Activated T-cell treated with anti-CD3 and anti-CD28 coated beads, Interleukin-2, amount 50 U/mL, for 48 hours (primary cell): ENCODE results near the gene KRT7.

Experiments used
- DNase-seq, 2 experiments: peaks; one replicate each; pipeline ENCODE4 v3.0.0-alpha.2; 2020

The KRT7 gene

DNA sequence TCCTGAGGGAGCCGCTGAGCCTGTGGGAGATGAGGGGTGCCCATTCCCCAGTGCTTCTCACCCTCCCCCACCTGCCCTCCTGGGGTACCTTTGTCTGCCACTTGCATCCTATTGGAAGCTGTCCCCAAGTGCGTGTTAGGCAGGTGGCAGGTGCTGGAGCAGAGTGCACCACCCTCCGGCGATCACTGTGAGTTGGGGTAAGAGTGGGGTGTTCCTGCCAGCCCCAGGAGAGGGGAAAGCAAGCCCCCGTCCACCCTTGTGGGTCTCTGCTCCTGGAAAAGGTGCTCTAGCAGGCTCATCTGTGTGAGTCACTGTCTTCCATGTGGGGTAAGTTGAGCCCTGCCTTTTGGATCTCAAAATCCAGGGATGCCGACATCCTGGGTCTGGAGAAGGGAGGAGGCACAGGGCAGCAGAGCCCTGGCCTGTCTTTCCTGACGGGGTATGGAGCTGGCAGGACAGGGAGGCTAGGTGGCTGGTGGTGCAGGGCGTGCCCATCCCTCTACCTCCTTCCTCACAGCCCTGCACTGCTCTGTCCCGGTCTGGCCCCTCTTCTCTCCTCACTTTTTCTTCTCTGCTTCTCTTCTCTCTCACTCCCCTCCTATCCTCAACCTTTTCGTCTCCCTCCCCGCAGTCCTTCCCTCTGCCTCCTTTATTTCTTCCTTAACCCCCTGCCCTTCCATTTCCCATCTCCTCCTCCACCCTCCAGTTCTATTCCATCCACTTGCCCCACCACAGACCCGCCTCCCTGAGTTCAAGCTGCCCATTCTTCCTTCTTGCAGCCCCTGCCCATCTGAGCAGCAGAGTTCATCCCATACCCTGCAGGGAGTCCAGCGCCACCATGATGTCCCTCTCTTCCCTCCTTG lies 20.1 kb upstream of the KRT7 start:
- DNase-seq, result no peak

DNA sequence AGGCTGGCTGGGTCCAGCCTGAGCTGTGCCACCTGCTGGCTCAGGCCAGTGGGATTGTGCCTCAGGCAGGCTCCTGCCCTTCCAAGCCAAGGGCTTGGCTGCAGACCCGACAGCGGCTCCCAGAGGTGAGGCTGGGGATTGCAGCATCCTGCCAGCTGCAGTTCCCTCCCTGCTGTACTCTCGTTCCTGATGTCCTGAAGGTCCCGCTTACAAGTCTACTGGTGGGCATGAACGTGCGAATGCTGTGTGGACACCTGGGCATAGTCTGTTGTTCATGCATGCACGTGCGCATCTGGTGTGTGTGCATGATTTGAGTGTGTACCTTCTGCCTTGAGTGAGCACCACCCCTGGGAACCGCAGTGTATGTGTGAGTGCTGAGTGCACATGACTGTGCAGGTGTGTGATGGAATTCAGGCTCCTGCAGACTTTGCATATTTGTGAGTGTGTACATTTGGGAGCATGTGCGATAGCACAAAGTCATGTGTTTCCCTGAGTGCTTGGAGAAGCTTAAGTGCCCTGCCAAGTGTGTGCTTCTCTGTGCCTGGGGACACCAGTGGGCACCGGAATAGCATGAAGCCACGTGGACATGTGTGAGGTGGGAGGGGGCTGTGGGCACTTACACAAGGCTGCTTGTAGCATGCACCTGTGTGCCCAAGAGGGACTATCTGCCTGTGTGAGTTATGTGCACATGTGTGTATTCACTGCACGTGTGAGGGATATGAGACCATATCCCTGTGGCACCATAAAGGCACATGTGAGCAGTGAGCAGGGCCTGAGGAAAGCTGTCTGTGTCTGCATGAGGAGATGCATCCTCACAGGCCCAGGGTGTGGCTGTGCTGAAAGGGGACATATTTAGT lies 19.3 kb upstream of the KRT7 start:
- peak; percentile 75 to 81 for DNase-seq

DNA sequence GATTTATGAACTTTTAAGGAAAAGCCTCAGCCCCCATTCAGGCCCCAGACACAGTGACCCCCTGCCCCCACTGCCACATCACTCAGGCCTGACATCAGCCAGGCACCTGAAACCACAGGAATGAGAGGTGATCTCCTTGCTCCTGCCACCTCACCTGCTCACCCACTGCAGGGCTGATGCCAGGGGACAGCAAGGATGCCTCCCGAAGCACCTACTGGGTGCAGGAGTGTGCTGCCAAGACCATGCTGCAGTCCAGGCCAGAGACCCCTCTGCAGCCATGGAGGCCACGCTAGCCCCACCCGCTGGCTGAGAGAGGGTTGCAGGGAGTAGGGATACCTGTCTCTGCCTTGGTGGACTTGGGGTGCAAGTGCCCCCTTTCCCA lies 18.6 kb upstream of the KRT7 start:
- DNase-seq, result no peak

DNA sequence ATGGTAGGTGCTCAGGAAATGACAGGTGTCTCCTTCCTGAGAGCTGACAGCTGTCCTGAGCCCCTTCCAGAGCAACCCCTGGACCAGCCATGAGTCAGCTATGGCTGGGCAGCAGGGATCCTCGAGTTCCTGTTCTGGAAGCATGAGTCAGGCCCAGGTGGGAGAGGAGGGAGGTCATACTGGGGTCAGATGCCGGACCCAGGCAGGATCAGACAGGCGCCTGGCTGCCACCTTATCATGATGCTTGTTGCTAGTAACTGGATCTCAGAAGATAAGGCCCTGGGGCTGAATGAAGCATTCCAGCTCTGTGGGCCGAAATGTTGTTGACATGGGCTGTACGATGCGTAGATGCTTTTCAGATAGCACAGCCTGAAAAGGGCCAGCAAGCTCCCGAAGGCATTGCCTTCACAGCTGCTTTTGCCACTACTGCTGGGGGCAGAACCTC lies 17.4 kb upstream of the KRT7 start:
- DNase-seq, result no peak

- DNase-seq, result no peak
Observed at GRCh38 chr12:52216100-52216499, 16.9 kb upstream of the KRT7 start.

- no peak for DNase-seq
Observed at GRCh38 chr12:52216807-52217206, 16.2 kb upstream of the KRT7 start.

DNA sequence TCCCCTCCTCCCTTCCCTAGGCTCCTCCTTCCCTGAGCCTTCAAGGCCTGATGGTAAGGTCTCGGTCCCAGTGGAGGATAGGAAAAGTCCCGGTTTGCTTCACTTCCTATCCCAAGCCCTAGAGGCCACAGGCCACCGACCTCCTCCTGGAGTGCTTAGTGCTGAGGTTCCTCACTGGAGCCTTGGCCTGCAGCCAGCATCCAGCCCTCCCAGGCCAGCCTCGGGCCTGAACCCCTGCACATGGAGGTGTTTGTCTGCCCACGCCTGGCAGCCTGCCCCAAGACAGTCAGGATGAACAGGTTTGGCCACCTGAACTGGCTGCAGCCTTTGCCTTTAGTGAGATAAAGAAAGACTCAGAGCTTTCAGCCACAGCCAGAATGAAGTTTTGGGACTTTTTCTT lies 15.8 kb upstream of the KRT7 start:
- no peak for DNase-seq

- DNase-seq, result no peak
Observed at GRCh38 chr12:52218001-52218400, 15.0 kb upstream of the KRT7 start.

- DNase-seq, result no peak
Observed at GRCh38 chr12:52220477-52220876, 12.6 kb upstream of the KRT7 start.

- no peak for DNase-seq
Observed at GRCh38 chr12:52221070-52221781, 11.8 kb upstream of the KRT7 start.

DNA sequence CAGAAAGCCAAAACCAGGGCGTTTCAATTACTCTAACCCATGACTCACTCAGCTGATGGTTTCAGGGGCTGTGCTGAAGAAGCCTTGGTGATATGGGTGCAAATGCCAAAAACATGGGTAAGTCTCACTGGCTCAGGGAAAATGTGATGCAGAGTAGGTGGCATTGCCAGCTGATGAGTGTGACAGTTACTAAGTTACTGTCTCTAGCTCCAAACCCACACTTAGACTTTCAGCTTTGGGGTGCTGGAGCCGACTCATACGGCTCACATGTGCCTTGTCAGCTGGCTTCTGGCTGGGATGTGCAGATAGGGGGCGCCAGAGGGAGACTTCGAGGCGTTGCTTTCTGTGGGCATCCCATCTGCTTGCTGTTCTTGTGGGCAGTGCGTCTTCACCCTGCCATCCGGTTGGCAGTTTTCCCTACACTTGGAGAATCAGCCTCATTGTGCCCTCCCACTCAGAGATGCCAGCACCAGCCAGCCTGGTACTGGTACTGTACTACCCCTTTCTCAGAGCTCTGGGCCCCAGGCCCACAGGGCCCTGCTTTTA lies 11.1 kb upstream of the KRT7 start:
- DNase-seq, result peak; percentile 87 to 88

DNA sequence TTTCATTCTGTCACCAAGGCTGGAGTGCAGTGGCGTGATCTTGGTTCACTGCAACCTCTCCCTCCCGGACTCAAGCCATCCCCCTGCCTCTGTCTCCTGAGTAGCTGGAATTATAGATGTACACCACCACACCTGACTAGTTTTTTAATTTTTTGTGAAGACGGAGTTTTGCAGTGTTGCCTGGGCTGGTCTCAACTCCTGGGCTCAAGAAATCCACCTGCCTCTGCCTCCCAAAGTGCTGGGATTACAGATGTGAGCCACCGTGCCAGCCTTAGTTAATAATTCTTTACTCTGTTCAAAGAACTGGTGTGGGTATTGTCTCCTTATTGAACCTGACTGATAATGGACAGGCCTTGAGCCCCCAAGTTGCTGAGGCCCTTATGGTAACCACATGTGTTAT lies 10.4 kb upstream of the KRT7 start:
- no peak for DNase-seq

GRCh38 chr12:52223406-52224039 lies 9.5 kb upstream of the KRT7 start:
- no peak for DNase-seq

- no peak for DNase-seq
Observed at GRCh38 chr12:52224151-52224550, 8.9 kb upstream of the KRT7 start.

- DNase-seq, result no peak
Observed at GRCh38 chr12:52225752-52226151, 7.3 kb upstream of the KRT7 start.

DNA sequence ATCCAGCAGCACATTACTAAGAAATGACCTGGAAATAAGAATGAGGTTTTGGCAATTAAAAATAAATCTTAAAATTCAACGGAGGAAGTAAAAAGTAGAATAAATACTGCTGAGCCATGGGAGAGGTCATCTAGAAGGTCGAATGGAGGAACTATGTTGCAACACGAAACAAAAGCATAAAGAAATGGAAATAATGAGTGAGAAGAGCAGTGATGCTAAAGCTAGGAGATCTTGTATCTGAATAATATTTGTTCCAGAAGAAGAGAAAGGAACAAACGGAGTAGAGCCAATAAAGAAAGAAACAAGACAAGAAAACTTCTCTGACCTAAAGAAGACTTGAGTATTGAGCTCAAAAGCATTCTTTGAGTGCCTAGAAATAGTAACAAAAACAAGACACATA lies 6.6 kb upstream of the KRT7 start:
- no peak for DNase-seq

DNA sequence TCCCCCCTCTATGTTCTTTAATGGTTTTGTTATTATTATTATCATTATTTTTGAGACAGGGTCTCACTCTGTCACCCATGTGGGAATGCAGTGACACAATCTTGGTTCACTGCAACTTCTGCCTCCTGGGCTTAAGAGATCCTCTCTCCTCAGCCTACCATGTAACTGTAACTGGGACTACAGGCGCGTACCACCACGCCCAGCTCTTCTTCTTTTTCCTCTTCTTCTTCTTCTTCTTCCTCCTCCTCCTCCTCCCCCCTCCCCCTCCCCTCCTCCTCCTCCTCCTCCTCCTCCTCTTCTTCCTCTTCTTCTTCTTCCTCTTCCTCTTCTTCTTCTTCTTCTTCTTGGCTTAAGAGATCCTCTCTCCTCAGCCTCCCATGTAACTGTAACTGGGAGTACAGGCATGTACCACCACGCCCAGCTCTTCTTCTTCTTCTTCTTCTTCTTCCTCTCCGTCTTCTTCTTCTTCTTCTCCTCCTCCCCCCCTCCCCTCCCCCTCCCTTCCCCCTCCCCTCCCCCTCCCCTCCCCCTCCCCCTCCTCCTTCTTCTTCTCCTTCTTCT lies 5.4 kb upstream of the KRT7 start:
- no peak for DNase-seq

DNA sequence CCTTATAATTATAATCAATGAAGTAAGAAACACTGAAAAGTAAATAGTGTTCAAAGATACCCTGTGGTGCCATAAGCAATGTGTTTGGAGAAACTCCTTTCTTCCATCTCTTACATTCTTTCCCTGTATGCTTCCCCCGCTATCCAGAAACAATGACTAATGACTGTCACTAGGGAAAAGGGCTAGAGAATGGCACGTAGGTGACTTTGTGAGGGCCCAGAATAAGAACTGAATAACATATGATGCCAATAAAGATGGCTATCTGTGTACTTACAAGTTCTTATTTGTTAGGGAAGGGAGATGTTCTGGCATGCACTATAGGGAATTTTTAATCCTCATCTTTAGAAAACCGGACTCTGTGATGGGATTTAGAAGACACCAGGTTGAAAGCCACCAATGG lies 4.7 kb upstream of the KRT7 start:
- no peak for DNase-seq

- no peak for DNase-seq
Observed at GRCh38 chr12:52228931-52229330, 4.1 kb upstream of the KRT7 start.

GRCh38 chr12:52229836-52230343 lies 3.2 kb upstream of the KRT7 start:
- no peak for DNase-seq

DNA sequence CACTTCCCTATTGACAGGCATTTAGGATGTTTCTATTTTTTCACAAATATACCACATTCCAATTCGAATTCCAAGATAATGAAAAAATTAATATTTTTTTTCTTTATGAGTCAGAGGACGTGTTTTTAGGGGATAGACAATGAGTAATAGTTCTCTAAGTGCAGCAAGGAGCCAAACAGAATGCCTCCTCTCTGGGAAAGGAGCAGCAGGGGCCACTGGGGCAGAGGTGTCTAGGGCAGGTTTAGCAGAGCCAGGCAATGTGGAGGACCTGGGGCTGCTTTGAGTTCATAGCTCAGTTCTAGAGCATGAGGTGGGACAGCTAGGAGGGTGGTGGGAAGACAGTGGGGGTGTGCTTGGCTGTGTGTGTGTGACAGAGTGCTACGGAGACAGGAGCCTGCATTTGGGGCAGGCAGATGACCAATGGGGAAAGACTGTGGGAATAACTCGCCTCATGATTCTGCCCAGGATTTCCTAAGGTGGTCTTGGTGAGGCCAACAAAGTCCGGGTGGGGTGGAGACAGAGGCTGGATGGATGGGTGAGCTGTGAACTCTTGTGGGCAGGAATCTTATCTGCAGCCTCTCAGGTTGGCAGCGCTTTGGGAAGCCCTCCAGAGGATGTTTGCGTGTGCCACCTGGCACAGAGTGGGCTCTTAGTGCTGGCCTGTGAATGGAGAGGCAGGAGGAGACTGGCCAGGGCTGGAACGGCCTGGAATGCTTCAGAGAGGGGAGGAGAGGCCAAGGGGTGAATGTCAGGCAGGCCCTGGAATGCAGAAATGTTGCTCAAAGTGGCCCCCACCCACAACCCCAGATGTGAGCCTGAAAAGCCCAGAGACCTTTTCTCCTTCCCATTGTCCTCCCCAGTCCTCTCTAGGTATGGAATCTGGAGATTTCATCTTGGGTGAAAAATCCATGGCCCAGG lies 2.4 kb upstream of the KRT7 start:
- no peak for DNase-seq
